GM18519 (cell line): ENCODE results near the gene CELSR2.

Experiments
- ATAC-seq: cut with Tn5 transposase; IDR thresholded peaks from one replicate; pipeline ENCODE4 v1.9.1; 2021; ENCODE audit warnings: mild to moderate bottlenecking, moderate library complexity; ENCODE audit not compliant: unreplicated experiment, low FRiP score

CELSR2 gene

GRCh38 chr1:109229531-109230127 is 19.7 kb upstream of the CELSR2 start:
- ATAC-seq: no peak

- ATAC-seq: no peak
These were observed 18.3 kb upstream of the CELSR2 start for GRCh38 chr1:109231066-109231465.

- no peak for ATAC-seq
These were observed 14.2 kb upstream of the CELSR2 start for GRCh38 chr1:109235137-109235536.

- ATAC-seq: no peak
These were observed 11.8 kb upstream of the CELSR2 start for GRCh38 chr1:109237512-109237911.

- no peak for ATAC-seq
These were observed 11.0 kb upstream of the CELSR2 start for GRCh38 chr1:109238382-109238781.

- ATAC-seq: no peak
These were observed 10.3 kb upstream of the CELSR2 start for GRCh38 chr1:109239047-109239408.

GRCh38 chr1:109239409-109240068 is 9.8 kb upstream of the CELSR2 start:
- ATAC-seq: no peak

GRCh38 chr1:109240158-109241152 is 8.9 kb upstream of the CELSR2 start:
- ATAC-seq: no peak

- no peak for ATAC-seq
These were observed 8.0 kb upstream of the CELSR2 start for GRCh38 chr1:109241344-109241743.

- ATAC-seq: no peak
These were observed 7.4 kb upstream of the CELSR2 start for GRCh38 chr1:109241841-109242345.

GRCh38 chr1:109242387-109242786 is 7.0 kb upstream of the CELSR2 start:
- no peak for ATAC-seq

- no peak for ATAC-seq
These were observed 6.1 kb upstream of the CELSR2 start for GRCh38 chr1:109243221-109243620.

- ATAC-seq: no peak
These were observed 5.3 kb upstream of the CELSR2 start for GRCh38 chr1:109243860-109244552.

GRCh38 chr1:109246141-109246551 is 3.2 kb upstream of the CELSR2 start:
- ATAC-seq: no peak

- no peak for ATAC-seq
These were observed 1.7 kb upstream of the CELSR2 start for GRCh38 chr1:109247401-109248365.

- no peak for ATAC-seq
These were observed 919 bp upstream of the CELSR2 start for GRCh38 chr1:109248444-109248796.

GRCh38 chr1:109249654-109250401 is 489 bp downstream of the CELSR2 start:
- ATAC-seq: no peak

- no peak for ATAC-seq
These were observed 1.3 kb downstream of the CELSR2 start for GRCh38 chr1:109250454-109251276.
